GM12878 (cell line): ENCODE data around the gene RMDN3. TPM values are rescaled to one million over a fixed set of nuclear protein-coding genes. Genes with fewer than 3 reads are reported as not detected.

Experiments
- ATF2 ChIP-seq: IDR thresholded peaks from 2 replicates; pipeline ENCODE4 v1.6.1; 2012; ENCODE audit warnings: low read length, inconsistent platforms
- ATF7 ChIP-seq: fragments of 450-650 bp; IDR thresholded peaks from 2 replicates; pipeline ENCODE4 v1.6.1; 2016; ENCODE audit warnings: low read depth, mild to moderate bottlenecking
- DPF2 ChIP-seq: fragments of 450-650 bp; IDR thresholded peaks from 2 replicates; pipeline ENCODE4 v1.6.1; 2017; ENCODE audit warnings: mild to moderate bottlenecking
- EGR1 ChIP-seq, 2 experiments: IDR thresholded peaks; 1 replicate in 1 of 2; 2 replicates in 1 of 2; pipeline ENCODE4 v1.6.1; 2011 to 2012; ENCODE audit warnings: low read depth in 2 of 2, low read length in 2 of 2, borderline replicate concordance in 1 of 2, mild to moderate bottlenecking in 1 of 2, moderate library complexity in 1 of 2
- ELK1 ChIP-seq: IDR thresholded peaks from 2 replicates; pipeline ENCODE4 v1.6.1; 2012; ENCODE audit warnings: low read depth, low read length, improper control_type of control experiment
- HDAC6 ChIP-seq: fragments of 200-600 bp; sonication (generic); IDR thresholded peaks from one replicate; pipeline ENCODE4 v1.8.0; 2017; ENCODE audit warnings: antibody characterized with exemption; ENCODE audit not compliant: unreplicated experiment
- IKZF1 ChIP-seq: fragments of 450-650 bp; conservative IDR thresholded peaks from 2 replicates; pipeline ENCODE4 v1.6.1; 2017; ENCODE audit warnings: antibody characterized with exemption, mild to moderate bottlenecking
- IRF4 ChIP-seq: IDR thresholded peaks from 2 replicates; pipeline ENCODE4 v1.6.1; 2011; ENCODE audit warnings: low read depth, low read length
- IRF5 ChIP-seq: fragments of 450-650 bp; IDR thresholded peaks from 2 replicates; pipeline ENCODE4 v1.6.1; 2017; ENCODE audit warnings: borderline replicate concordance
- NFIC ChIP-seq: IDR thresholded peaks from 2 replicates; pipeline ENCODE4 v1.6.1; 2012; ENCODE audit warnings: low read depth, mild to moderate bottlenecking, inconsistent platforms, low read length, moderate library complexity
- NR2F1 ChIP-seq: fragments of 450-650 bp; conservative IDR thresholded peaks from 2 replicates; pipeline ENCODE4 v1.6.1; 2017; ENCODE audit warnings: mild to moderate bottlenecking
- PBX3 ChIP-seq: IDR thresholded peaks from 2 replicates; pipeline ENCODE4 v1.6.1; 2011; ENCODE audit warnings: mild to moderate bottlenecking, low read depth, low read length, moderate library complexity; ENCODE audit not compliant: insufficient replicate concordance
- POLR2AphosphoS2 ChIP-seq: IDR thresholded peaks from 2 replicates; pipeline ENCODE4 v1.6.1; 2011; ENCODE audit warnings: low read depth, mild to moderate bottlenecking, low read length, improper control_type of control experiment, moderate library complexity
- RBBP5 ChIP-seq: fragments of 200-600 bp; sonication (generic); conservative IDR thresholded peaks from 2 replicates; pipeline ENCODE4 v1.6.1; 2016
- SMC3 ChIP-seq: IDR thresholded peaks from 2 replicates; pipeline ENCODE4 v1.6.1; 2011; ENCODE audit warnings: low read length, improper control_type of control experiment, borderline replicate concordance
- SREBF2 ChIP-seq: IDR thresholded peaks from 2 replicates; pipeline ENCODE4 v1.6.1; 2012; ENCODE audit warnings: mild to moderate bottlenecking, low read length
- TBL1XR1 ChIP-seq: IDR thresholded peaks from 2 replicates; pipeline ENCODE4 v1.6.1; 2012; ENCODE audit warnings: low read depth, low read length, improper control_type of control experiment
- USF1 ChIP-seq: IDR thresholded peaks from 2 replicates; pipeline ENCODE4 v1.6.1; 2011; ENCODE audit warnings: borderline replicate concordance, low read depth, mild to moderate bottlenecking, moderate library complexity, mixed read lengths, low read length; ENCODE audit not compliant: insufficient read depth; ENCODE audit errors: extremely low read length
- WRNIP1 ChIP-seq: IDR thresholded peaks from 2 replicates; pipeline ENCODE4 v1.6.1; 2011; ENCODE audit warnings: low read depth, low read length, improper control_type of control experiment, borderline replicate concordance
- ZBTB4 ChIP-seq: fragments of 450-650 bp; formaldehyde crosslinking; IDR thresholded peaks from 2 replicates; pipeline ENCODE4 v1.4.0; 2022; ENCODE audit warnings: mild to moderate bottlenecking, moderate library complexity
- ZSCAN29 ChIP-seq: fragments of 450-650 bp; IDR thresholded peaks from 2 replicates; pipeline ENCODE4 v1.6.1; 2017; ENCODE audit warnings: mild to moderate bottlenecking, moderate library complexity
- polyA plus RNA-seq, 11 experiments: library from polyadenylated mRNA; depleted of rRNA in 4 of 11; unstranded in 6 of 11; stranded (reverse) in 5 of 11; fragments of >200 nt; fragmentation: Nextera tagmentation in 4 of 11; fragmentation: Illumina TruSeq in 1 of 11; extraction: Ambion mirVana in 4 of 11; extraction: Trizol in 1 of 11; gene quantifications; 1 replicate in 1 of 11; 2 replicates in 10 of 11; pipeline versions ENCODE4 v1.2.1 to v1.2.3, GENCODE V29; 2011 to 2016; ENCODE audit warnings: inconsistent platforms in 2 of 11, missing spikeins in 2 of 11, low read depth in 1 of 11
- total RNA-seq, 4 experiments: library from RNA; depleted of rRNA in 3 of 4; stranded (reverse); fragments of >200 nt in 3 of 4; fragmentation: Illumina TruSeq in 1 of 4; extraction: Trizol in 1 of 4; gene quantifications; 2 replicates each; pipeline versions ENCODE4 v1.2.1 to v1.2.3, GENCODE V29; 2013 to 2021

The RMDN3 gene
- total and polyA plus RNA-seq, 10 of the 15 experiments (the other 5 are each of a cell fraction or from before 2014, with no cell fraction given), result 5.7 to 44.4 (median 20.3) TPM

- TF ChIP-seq ZBTB4 (no peak), EGR1 (IDR thresholded peaks at IDR 0.05; ENCODE audit: borderline replicate concordance in 1 of 2, low read depth in 2 of 2, low read length in 2 of 2) (peak in 1 of 2 experiments; percentile 85; a peak in 2 of 3 replicates), RBBP5 (no peak), ELK1 (no peak), ATF7 (no peak), SMC3 (no peak), IKZF1 (peak; percentile 80), DPF2 (peak; percentile 55), PBX3 (peak; percentile 46), USF1 (peak; percentile 32), HDAC6 (peak; percentile 30), TBL1XR1 (no peak), IRF5 (no peak), IRF4 (no peak), NR2F1 (no peak), SREBF2 (no peak), WRNIP1 (no peak), NFIC (no peak), ATF2 (no peak), ZSCAN29 (no peak), POLR2AphosphoS2 (peak; percentile 81; the same call in 1 of the 2 replicates)
Measured at GRCh38 chr15:40763801-40764628, 9.0 kb upstream of the RMDN3 start, which contains the start of gene GCHFR (continued).
